ENCODE measurements around the gene GIT2. TPM values are rescaled to one million over a fixed set of nuclear protein-coding genes. Genes with fewer than 3 reads are reported as not detected.
"Not testable (repeated sequence)": the region's sequence is repeated elsewhere in the genome, so short reads cannot be mapped to it uniquely, and the experiment has no call there.

The GIT2 gene
- total RNA-seq, 1 donor: 86.7 TPM

DNA sequence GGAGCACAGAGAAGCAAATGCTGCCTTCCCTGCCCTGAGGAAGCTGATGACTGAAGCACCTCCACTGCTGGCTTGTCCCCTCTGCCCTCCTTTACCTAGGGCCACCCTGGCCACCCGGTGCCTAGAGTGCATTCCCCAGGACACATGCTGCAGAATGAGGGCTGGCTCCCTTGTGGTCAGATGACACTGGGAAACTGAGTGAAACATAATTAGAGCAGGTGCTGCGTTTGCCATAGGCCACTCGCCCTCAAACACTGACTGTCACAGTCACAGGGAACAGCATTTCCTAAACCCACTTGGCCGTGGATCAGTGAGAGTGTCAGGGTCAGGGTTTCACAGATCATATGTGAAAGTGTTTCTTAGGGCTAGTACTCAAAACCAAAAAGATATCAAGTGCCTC is 80.1 kb downstream of the GIT2 start:
- H3K9me3 ChIP-seq (ENCODE audit: low read depth, low read length): no peaks in the 10 kb centered on the region
- no peak overlapping the region for H3K4me3 ChIP-seq (ENCODE audit: low read length)
- H3K4me1 ChIP-seq (ENCODE audit: insufficient read depth, low read length): no peaks in the 10 kb centered on the region
- H3K27me3 ChIP-seq (ENCODE audit: insufficient read depth, low read length): no peaks in the 10 kb centered on the region

DNA sequence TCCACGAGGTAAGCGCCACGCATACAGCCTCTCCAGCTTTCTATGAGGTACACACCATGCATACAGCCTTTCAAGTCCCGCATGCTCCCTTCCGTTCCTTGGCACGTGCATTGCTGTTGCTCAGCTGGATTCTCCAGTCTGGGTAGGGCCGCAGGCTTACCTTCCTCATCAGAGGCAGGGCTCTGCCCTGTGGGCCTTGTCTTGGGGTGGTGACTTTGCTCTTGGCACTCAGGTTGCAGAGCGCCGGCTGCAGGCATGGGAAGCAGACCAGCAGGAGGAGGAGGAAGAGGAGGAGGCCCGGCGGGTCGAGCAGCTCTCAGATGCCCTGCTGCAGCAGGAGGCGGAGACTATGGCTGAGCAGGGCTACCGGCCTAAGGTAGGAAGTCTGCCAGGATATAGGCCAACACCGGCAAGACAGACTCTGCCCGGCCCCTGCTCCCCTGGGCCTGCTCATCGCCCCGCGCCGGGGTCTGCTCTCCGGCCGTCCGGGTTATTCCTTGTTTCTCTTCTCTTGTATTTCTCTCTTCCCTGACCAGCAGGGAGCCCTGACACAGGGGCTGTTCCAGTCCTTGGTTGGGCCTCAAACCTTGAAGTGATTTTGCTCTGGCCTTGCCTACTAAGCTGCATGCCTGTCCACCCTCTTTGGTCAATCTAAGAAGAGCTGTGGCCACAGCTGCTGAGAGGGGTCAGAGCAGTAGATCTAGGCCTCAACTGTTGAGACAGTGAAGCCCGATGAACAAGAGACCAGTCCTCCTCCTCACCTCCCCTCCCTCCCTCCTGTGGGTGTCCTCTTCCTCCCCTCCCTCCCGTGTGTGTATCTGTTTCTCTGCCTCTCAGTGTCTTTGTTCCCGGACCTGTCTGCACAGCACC is 80.8 kb downstream of the GIT2 start:
- H3K27me3 ChIP-seq (ENCODE audit: insufficient read depth, low read length): no peaks in the 10 kb centered on the region
- no peak overlapping the region for H3K4me3 ChIP-seq (ENCODE audit: low read length)
- no peaks in the 10 kb centered on the region for H3K9me3 ChIP-seq (ENCODE audit: low read depth, low read length)
- no peaks in the 10 kb centered on the region for H3K4me1 ChIP-seq (ENCODE audit: insufficient read depth, low read length)

DNA sequence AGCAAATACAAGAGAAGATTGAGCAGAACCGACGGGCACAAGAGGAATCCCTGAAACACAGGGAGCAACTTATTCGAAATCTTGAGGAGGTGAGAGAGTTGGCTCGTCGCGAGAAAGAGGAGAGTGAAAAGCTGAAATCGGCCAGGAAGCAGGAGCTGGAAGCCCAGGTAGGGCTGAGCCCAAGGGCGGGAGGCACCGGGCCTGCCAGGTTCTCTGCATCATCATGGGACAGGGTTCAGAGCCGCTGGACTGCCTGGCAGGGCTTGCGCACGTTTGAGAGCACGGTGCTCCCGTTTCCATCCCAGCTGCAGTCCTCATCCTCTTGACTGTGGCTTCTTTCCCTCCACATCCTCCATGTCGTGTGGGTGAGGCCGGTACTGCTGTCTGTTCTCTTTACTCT is 81.7 kb downstream of the GIT2 start:
- Histone ChIP-seq H3K9me3 (ENCODE audit: low read depth, low read length) (no peaks in the 10 kb centered on the region), H3K4me1 (ENCODE audit: insufficient read depth, low read length) (no peaks in the 10 kb centered on the region), H3K4me3 (ENCODE audit: low read length) (no peak overlapping the region), H3K27me3 (ENCODE audit: insufficient read depth, low read length) (no peaks in the 10 kb centered on the region)

DNA sequence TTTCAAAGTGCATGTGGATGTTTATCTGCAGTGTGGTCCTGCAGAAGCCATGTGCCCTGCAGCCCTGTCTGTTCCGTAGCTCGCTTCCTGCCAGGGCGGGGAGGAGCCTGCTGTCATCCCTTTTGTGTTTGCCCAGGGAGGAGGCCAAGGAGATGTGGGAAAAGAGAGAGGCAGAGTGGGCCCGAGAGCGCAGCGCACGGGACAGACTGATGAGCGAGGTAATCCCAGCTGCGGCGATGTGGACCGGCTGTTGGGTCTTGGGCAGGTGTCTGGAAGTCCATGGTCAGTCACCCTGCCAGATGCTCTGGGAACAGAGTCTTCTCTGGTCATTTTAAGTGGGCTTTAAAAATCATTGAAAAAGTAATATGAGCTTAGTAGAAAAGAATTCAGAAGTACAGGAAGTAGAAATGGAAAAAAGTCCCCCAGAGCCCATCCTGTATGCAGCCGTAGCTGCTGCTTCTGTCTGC is 83.3 kb downstream of the GIT2 start:
- no peaks in the 10 kb centered on the region for H3K4me1 ChIP-seq (ENCODE audit: insufficient read depth, low read length)
- no peaks in the 10 kb centered on the region for H3K9me3 ChIP-seq (ENCODE audit: low read depth, low read length)
- H3K4me3 ChIP-seq (ENCODE audit: low read length): no peak overlapping the region
- H3K27me3 ChIP-seq (ENCODE audit: insufficient read depth, low read length): no peaks in the 10 kb centered on the region

DNA sequence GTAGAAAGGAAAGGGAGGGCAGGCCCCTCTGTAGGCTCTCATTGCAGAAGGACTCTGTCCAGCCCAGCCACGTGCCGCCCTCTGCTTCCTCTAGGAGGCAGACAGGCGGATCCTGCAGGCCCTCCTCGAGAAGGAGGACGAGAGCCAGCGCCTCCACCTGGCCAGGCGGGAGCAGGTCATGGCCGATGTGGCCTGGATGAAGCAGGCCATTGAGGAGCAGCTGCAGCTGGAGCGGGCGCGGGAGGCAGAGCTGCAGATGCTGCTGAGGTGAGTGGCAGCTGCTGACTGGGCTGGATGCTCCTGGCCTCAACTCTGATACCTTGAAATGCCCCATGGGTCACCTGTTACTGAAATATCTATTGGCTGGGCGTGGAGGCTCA is 85.2 kb downstream of the GIT2 start:
- Histone ChIP-seq H3K4me1 (ENCODE audit: insufficient read depth, low read length) (no peaks in the 10 kb centered on the region), H3K27me3 (ENCODE audit: insufficient read depth, low read length) (no peaks in the 10 kb centered on the region), H3K4me3 (ENCODE audit: low read length) (no peak overlapping the region), H3K9me3 (ENCODE audit: low read depth, low read length) (no peaks in the 10 kb centered on the region)

DNA sequence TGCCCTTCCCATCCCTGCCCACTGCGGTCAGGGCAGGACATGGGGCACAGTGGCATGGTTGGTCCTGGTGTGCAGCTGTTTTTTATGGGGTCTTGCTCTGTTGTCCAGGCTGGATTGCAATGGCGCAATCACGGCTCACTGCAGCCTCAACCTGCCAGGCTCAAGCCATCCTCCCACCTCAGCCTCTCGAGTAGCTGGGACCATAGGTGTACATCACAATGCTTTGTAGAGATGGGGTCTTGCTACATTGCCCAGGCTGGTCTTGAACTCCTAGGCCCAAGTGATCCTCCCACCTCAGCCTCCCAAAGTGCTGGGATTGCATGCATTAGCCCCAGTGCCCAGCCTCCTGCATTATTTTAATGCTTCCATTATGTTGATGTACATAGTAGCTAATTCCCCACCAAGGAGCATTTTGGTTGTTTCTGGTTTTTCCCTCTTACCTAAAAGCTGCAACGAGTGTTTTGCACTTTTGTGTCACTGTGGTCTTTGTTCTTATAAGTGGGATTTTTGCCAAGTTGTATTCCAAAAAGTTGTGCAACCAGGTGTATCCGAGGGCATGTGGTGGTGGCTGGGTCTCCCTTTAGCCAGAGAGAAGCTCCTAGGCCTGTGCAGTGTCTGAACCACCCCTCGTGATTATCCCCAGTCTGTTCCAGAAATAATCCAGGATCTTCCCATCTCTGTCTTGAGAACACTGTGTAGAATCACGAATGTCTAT is 85.8 kb downstream of the GIT2 start:
- Histone ChIP-seq H3K4me3 (ENCODE audit: low read length) (no peak overlapping the region), H3K27me3 (ENCODE audit: insufficient read depth, low read length) (no peaks in the 10 kb centered on the region), H3K9me3 (ENCODE audit: low read depth, low read length) (no peaks in the 10 kb centered on the region), H3K4me1 (ENCODE audit: insufficient read depth, low read length) (no peaks in the 10 kb centered on the region)

DNA sequence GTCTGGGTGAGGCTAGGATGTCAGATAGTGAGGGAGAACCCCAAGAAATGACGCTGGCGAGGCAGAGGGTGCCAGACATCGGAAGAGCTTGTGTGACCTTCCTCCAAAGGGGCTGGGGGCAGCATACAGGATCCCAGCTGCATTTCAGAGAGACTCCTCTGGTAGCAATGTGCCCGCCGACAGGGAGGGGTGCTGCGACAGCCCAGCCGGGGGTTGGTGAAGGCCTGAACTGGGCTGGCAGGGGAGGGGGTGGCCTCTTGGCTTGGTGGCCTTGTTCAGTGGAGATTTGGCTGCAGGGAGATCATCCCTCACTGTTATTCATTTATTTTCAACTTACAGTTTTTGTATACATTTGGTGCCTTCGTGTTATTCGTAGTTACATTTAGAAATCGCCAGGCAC is 90.9 kb downstream of the GIT2 start:
- Histone ChIP-seq H3K27me3 (ENCODE audit: insufficient read depth, low read length) (no peaks in the 10 kb centered on the region), H3K4me1 (ENCODE audit: insufficient read depth, low read length) (peaks cover 16% of the 10 kb centered on the region), H3K4me3 (ENCODE audit: low read length) (no peak overlapping the region), H3K9me3 (ENCODE audit: low read depth, low read length) (no peaks in the 10 kb centered on the region)

DNA sequence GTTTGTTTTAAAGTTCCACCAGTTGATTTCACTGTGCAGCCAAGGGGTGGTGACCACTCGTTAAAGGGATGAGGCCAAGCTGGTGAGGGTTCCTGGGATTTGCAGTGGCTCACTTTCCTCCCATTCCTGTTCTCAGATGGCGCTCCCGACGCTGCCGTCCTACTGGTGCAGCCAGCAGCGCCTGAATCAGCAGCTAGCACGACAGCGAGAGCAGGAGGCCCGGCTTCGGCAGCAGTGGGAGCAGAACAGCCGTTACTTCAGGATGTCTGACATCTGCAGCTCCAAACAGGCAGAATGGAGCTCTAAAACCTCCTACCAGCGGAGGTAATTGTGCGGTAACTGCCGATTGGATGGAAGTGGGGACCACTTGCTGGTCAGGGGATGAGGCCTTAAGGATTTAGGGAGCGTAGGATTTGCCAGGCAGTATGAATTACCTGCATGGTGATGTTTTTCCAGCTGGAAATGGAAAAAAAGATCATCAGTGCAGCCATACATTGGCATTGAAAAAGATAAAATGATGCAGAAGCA is 93.2 kb downstream of the GIT2 start:
- Histone ChIP-seq H3K9me3 (ENCODE audit: low read depth, low read length) (no peaks in the 10 kb centered on the region), H3K4me3 (ENCODE audit: low read length) (no peak overlapping the region)

DNA sequence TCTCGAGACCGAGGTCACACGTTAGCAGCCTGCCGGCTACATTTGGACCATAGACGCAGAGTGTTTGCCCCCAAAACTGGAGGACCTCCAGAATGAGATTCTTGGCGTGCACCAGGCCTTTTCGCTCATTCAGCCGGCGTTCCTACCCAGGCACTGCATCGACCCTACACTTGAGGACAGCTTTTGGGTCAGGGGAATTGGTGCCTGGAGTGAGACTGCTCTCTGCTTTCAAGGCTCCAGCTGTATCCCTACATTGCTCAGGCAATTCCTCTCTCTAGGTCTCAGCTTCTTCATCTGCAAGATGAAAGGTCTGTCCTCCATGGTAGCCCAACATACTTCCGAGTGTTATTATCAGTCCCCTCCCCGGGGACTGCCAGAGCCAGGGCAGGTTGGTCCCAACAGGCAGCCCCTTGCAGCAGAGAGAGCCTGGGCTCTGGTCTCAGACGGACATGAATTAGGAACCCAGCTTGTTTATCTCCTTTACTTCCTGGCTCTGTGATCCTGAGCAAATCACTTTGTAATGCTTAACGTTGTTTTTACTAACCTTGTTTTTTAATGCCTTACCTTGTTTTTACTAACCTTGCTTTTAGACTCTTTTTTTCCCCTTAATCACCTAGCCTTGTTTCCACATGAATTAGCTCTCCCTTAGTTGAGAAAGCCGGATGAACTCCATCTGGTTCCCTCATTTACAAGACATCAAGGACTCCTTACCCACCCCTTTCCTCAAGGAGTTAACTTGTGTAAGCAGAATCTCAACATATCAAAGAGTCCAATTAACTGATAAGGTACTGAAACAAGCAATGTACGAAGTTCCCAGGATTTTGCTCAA is 95.2 kb downstream of the GIT2 start:
- Histone ChIP-seq H3K27me3 (ENCODE audit: insufficient read depth, low read length) (no peaks in the 10 kb centered on the region), H3K4me3 (ENCODE audit: low read length) (peak overlapping the region; percentile 92)

More for the DNA sequence above, 93.2 kb downstream of the GIT2 start:
- H3K4me1 ChIP-seq (ENCODE audit: insufficient read depth, low read length): peaks cover 25% of the 10 kb centered on the region
- H3K27me3 ChIP-seq (ENCODE audit: insufficient read depth, low read length): no peaks in the 10 kb centered on the region

DNA sequence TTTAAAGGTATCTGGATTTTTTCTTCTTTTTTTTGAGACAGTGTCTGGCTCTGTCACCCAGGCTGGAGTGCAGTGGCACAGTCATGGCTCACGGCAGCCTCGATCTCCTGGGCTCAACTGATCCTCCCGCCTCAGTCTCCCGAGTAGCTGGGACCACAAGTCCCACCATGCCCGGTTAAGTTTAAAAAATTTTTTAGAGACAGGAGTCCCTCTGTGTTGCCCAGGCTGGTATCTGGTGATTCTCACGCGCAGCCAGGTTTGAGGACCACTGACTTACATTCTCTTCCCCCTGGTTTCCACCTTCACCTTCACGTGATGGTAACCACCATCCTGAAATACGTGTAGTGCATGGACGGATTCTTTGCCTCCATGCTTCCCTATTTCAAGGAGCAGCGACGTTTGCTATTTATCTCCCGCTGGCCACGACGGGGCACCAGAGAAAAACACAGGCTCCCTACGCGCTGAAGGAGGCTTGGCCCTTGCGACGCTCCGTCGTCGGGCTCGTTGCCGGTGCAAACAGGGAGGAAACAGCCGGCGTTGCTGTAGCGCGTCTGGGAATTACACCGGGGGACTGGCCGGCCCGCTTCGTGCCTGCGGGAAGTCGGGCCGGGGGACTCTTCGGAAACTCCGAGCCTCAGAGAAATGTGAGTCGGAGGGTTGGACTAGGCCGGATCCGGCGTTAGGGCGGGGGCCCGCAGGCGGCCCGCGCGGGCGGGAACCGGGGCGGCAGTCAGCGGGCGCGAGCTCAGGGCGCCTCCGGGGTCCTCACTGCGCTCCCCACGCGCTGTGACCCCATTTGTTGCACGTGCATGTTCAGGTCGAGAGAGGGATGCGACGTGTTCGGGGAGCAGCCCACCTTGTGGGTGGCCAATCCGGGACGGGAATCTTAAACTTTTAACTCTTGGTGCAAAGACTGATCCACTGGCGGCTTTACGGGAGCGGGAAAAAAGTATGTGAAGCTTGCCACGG is 96.1 kb downstream of the GIT2 start, which contains the start of gene TCHP:
Gene TCHP, plus strand, starts transcription at position 492 of the 969 bp plus-strand sequence. CDS start 2,753 bp downstream, outside the sequence.
- H3K27me3 ChIP-seq (ENCODE audit: insufficient read depth, low read length): no peaks in the 10 kb centered on the region
- no peaks in the 10 kb centered on the region for H3K9me3 ChIP-seq (ENCODE audit: low read depth, low read length)
- peaks cover 25% of the 10 kb centered on the region for H3K4me1 ChIP-seq (ENCODE audit: insufficient read depth, low read length)
- H3K4me3 ChIP-seq (ENCODE audit: low read length): peak within 1 kb of the TSS; percentile 92

More for the DNA sequence above, 95.2 kb downstream of the GIT2 start:
- Histone ChIP-seq H3K9me3 (ENCODE audit: low read depth, low read length) (no peaks in the 10 kb centered on the region), H3K4me1 (ENCODE audit: insufficient read depth, low read length) (peaks cover 25% of the 10 kb centered on the region)

DNA sequence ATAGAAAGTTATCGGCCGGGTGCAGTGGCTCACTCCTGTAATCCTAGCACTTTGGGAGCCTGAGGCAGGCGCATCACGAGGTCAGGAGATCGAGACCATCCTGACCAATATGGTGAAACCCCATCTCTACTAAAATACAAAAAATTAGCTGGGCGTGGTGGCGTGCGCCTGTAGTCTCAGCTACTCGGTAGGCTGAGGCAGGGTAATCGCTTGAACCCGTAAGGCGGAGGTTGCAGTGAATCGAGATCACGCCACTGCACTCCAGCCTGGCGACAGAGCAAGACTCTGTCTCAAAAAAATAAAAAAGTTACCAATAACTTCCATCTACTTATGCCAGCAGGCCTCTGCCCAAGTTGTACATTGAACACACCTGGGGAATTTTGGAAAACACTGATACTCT is 96.8 kb downstream of the GIT2 start:
- H3K4me1 ChIP-seq (ENCODE audit: insufficient read depth, low read length): peaks cover 25% of the 10 kb centered on the region
- H3K27me3 ChIP-seq (ENCODE audit: insufficient read depth, low read length); H3K4me3 ChIP-seq (ENCODE audit: low read length); H3K9me3 ChIP-seq (ENCODE audit: low read depth, low read length): not testable (repeated sequence)

DNA sequence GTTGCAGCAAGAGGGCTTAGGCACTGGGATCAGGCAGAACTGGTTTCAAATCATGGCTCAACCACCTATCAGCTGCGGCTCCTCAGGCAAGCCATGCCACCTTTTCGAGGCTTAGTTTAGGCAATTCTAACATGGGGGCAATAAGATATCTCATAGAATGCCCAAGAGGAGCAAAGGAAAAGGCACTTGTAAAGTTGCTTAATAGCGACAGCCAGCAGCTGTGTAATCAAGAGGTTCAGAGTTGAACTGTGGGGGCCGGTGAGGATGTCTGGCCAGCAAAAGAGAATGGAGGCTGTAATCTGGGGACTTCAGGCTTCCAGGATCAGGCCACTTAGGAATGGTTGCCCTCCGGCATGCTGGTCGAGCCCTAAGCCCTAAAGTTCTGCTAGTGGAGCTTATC is 99.1 kb downstream of the GIT2 start:
- Histone ChIP-seq H3K9me3 (ENCODE audit: low read depth, low read length) (no peaks in the 10 kb centered on the region), H3K4me3 (ENCODE audit: low read length) (no peak overlapping the region), H3K27me3 (ENCODE audit: insufficient read depth, low read length) (no peaks in the 10 kb centered on the region), H3K4me1 (ENCODE audit: insufficient read depth, low read length) (peaks cover 44% of the 10 kb centered on the region)

DNA sequence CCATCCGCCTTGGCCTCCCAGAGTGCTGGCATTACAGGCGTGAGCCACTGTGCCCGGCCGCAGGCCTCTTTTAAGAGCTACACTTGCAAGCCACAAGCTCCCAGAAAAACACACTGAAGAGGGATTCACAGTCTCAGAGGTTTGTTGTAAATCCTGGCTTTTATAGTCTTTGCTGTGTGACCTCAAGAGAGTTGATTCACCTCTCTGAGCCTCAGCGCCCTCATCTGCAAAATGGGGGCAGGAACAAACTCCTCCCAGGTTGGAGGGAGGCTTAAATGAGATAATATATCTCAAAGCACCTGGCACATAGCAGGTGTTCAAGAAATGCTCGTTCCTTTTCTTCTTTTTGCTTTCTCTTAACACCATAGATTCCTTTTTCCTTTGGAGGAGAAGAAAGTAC is 100.0 kb downstream of the GIT2 start:
- peaks cover 36% of the 10 kb centered on the region for H3K4me1 ChIP-seq (ENCODE audit: insufficient read depth, low read length)
- no peaks in the 10 kb centered on the region for H3K27me3 ChIP-seq (ENCODE audit: insufficient read depth, low read length)
- H3K4me3 ChIP-seq (ENCODE audit: low read length): no peak overlapping the region
- no peaks in the 10 kb centered on the region for H3K9me3 ChIP-seq (ENCODE audit: low read depth, low read length)

DNA sequence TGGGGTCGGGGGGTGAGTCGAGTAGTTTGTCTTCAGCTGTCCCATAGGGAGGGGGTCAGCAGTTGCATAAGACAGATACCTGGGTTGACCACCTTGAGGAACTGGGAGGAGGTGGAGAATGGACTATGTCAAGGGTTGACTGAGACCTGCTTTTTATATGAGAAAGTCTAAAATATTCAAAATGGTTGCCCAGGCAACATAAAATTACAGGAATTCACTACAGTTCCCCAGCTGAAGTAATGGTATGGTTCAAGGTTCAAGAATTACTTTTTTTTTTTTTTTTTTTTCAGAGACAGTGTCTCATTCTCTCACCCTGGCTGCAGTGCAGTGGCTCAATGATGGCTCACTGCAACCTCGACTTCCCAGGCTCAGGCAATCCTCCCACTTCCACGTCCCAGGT is 101.2 kb downstream of the GIT2 start:
- no peak overlapping the region for H3K4me3 ChIP-seq (ENCODE audit: low read length)
- H3K9me3 ChIP-seq (ENCODE audit: low read depth, low read length): no peaks in the 10 kb centered on the region
- H3K4me1 ChIP-seq (ENCODE audit: insufficient read depth, low read length): peaks cover 36% of the 10 kb centered on the region
- H3K27me3 ChIP-seq (ENCODE audit: insufficient read depth, low read length): no peaks in the 10 kb centered on the region

Measured in mononuclear cell (primary cell).